Measurements from ENCODE around the gene GFOD2.
"Not testable (repeated sequence)": the region's sequence is repeated elsewhere in the genome, so short reads cannot be mapped to it uniquely, and the experiment has no call there.

Gene GFOD2

GRCh38 chr16:67701420-67701819 lies 17.7 kb downstream of the GFOD2 start:
- no peak for DNase-seq

DNA sequence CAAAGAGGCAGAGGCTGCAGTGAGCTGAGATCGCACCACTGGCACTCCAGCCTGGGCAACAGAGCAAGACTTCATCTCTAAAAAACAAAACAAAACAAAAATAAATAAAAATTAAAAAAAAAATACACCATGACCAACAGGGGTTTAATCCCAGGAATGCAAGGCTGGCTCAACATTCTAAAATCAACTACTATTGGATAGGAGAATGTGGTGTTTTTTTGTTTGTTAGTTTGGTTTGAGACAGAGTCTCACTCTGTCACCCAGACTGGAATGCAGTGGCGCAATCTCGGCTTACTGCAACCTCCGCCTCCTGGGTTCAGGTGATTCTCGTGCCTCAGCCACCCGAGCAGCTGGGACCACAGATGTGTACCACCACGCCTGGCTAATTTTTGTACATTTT lies 19.9 kb downstream of the GFOD2 start:
- DNase-seq, result no peak

- DNase-seq, result peak in 1 of 2 experiments; percentile 7
Observed at GRCh38 chr16:67697422-67698185, 21.5 kb downstream of the GFOD2 start.

GRCh38 chr16:67694611-67695010 lies 24.5 kb downstream of the GFOD2 start:
- DNase-seq, result no peak

DNA sequence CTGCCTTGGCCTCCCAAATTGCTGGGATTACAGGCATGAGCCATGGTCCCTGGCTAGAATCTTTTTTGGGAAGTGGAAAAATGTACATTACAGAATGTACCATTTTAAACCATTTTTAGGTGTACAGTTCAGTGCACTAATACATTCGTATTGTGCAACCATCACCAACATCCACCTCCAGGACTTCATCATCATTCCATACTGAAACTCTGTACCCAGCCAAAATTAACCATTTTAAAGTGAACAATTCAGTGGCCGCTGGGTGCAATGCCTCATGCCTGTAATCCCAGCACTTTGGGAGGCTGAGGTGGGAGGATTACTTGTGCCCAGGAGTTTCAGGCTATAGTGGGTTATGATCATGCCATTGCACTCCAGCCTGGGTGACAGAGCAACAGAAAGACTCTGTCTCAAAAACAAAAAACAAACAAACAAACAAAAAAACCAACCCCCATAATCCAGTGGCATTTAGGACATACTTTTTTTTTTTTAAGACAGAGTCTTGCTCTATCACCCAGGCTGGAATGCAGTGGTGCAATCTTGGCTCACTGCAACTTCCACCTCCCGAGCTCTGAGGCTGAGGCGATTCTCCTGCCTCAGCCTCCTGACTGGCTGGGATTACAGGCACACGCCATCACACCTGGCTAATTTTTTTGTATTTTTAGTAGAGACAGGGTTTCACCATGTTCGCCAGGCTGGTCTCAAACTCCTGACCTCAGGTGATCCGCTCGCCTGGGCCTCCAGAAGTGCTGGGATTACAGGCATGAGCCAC lies 25.4 kb downstream of the GFOD2 start:
- not testable (repeated sequence) for DNase-seq

GRCh38 chr16:67685388-67686112 lies 33.6 kb downstream of the GFOD2 start:
- no peak for DNase-seq

- DNase-seq, result no peak
Observed at GRCh38 chr16:67683767-67684166, 35.3 kb downstream of the GFOD2 start.

GRCh38 chr16:67679935-67680897 lies 38.9 kb downstream of the GFOD2 start:
- no peak for DNase-seq

DNA sequence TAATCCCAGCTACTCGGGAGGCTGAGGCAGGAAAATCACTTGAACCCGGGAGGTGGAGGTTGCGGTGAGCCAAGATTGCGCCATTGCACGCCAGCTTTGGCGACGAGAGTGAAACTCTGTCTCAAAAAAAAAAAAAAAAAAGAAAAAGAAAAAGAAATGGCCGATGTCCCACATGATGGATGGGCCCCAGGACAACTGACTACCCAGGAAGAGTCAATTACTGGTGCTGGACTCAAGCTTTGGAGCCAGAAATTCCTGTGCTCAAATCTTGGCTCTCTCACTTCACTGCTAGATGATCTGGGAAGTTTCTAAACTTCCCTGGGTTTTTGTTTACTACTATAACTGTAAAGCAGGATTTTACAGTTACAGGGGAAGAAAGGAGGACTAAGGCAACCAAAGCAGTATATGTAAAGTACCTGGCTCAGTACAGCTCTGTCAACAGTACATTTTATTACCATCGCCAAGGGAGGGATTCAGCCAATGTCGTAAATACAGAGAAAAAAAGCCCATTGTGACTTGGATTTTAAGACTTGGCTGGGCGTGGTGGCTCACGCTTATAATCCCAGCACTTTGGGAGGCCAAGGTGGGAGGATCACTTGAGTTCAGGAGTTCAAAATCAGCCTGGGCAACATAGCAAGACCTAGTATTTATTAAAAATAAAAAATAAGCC lies 40.6 kb downstream of the GFOD2 start:
- no peak for DNase-seq

GRCh38 chr16:67677712-67678111 lies 41.4 kb downstream of the GFOD2 start:
- DNase-seq, result no peak

- no peak for DNase-seq
Observed at GRCh38 chr16:67676939-67677338, 42.2 kb downstream of the GFOD2 start.

DNA sequence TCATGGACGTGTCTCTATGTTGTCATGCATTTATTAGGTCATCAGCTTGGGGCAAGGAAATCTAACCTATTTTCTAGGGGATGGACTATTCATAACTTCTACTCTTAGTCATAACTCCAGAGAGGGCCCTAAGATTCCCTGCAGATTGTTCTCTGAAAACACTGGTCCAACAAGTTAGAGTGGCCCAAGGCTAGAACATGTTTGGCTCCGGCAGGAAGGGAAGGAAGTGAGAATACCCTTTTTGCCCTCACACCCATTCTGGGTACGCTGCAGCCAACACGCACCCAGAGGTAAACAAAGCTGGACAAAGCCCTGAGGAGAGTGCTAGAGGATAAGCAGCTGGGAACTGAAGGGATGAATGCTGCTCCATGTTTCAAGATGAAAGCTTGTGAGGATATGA lies 42.6 kb downstream of the GFOD2 start:
- no peak for DNase-seq

- DNase-seq, result no peak
Observed at GRCh38 chr16:67675999-67676398, 43.1 kb downstream of the GFOD2 start.

GRCh38 chr16:67675579-67675935 lies 43.6 kb downstream of the GFOD2 start:
- no peak for DNase-seq

DNA sequence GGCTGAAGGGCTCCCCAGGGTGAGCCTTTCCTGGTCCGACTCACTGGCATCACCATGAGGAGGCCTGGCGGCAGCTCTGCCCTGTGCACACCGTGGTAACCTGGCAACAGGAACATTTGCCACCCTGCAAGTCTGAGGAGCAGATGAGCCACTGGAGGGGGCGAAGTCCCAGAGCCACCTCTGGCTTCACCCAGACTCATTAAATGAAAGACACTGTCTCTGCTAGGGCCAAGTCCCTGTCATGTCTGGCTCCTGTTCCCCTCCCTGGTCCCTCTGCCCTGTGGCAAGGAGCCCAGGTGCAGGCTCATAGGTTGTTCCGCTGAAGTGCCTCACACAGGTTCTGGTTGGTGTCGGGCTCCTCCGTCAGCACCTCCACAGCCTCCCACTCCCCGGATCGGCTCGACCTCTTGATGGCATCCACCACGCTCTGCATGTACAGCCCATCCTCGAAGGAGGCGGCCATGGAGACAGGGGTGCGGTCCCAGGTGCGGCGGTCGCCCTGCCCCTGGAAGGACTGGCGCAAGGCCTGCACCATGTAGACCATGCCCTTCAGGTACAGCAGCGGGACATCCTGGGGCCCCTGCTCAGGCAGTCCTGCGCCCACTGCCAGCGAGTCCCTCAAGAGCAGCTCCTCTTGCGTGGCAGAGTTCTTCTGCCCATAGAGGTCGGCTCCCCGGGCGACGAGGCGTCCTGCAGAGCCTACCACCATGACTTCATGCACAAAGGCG lies 44.1 kb downstream of the GFOD2 start:
- no peak for DNase-seq

DNA sequence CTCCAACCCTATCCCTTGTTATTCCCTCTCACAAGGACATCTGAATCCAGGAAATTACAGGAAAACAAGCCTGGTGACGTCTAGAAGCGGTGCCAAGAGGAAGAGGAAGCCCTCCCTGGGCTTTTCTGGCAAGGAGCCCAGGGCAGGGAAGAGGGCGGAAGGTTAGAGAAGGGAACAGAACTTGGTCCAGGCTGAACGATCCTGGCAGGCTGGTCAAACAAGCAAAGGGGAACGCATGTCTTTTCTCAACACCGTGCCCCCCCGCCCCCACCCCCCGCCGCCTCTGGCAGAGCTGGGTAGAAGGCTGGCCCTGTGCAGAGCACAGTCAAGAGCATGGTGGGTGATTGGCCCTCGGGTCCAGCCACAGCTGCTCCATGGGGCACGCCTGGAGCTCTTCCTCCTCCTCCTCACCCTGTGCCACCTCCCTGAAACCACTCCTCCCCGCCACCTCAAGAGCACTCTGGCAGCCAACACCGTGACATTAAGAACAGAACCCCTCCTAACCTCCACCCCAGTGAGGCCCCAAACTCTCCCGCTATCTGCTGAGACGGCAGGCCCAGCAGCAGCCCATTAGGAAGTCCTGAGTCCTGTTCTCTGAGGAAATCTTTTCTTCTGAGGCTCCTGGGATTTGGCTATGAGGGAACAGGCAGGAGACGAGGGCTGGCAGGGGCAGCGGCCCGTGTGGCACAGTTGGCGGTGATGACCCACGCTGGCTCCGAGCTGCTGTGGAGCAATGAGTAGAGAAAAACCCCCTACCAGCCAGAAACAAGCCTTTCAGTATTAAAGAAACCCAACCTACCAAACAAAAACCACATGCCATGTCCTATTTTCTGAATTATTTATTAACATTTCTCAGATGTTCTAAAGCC lies 45.2 kb downstream of the GFOD2 start:
- DNase-seq, result peak; percentile 69 to 71

- DNase-seq, result peak; percentile 68 to 74
Observed at GRCh38 chr16:67672739-67673662, 46.1 kb downstream of the GFOD2 start.

DNA sequence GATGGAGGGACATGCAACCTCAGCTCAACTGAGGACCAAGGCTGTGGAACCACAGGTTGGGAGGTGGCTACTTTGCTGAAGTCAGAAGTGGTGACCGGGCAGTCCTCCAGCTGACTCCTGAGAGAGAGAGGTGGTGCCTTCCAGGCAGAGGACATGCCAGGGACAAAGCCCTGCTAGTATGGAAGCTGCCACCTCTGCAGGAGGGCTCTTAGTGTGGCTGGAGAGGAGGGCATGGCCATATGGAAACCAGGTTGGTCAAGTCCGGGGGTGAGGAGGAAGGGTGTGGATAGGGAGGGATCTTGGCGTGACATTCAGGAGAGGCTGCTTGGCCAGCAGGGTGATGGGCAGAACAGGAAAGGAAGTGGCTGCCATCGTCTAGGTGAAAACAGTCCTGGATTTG lies 46.8 kb downstream of the GFOD2 start:
- no peak for DNase-seq

DNA sequence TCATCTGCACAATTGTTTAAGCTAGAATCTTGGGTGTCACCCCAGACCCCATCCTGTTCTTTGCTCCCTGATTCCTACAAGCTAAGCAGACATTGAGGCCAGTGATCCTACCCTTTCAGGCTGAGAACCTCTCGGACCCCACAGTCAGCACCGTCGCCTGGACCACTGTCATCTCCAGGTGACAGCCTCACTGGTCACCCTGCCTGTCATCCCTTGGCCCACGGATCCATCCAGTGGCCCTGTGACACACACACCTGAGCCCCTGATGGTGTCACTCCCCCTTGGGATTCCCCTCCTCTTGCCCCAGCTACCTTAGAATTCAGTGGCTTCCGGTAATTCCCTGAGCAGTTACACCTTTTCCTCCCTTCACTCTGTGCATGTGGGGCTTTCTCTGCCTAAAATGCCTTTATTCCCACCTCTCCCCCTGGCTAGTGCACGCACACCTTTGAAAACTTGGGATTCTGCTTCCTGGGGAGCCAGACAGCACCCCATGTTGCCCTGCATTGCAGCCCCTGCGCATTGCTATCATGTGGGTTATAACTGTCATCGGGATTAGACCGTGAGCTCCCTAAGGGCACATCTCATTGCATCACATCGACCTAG lies 49.5 kb downstream of the GFOD2 start:
- no peak for DNase-seq
